H54 (cell line): ENCODE measurements around the gene PDE12.

Experiments
- DNase-seq: peaks from one replicate; pipeline ENCODE4 v3.0.0; 2011; ENCODE audit warnings: low spot score, mixed read lengths; ENCODE audit not compliant: insufficient read length
- FAIRE-seq: peaks from 3 replicates; lab custom pipeline; 2011; peaks lifted over from hg19 to GRCh38; lab: Jason Lieb, UNC
- POLR2A ChIP-seq: IDR thresholded peaks from 2 replicates; pipeline ENCODE4 v1.6.1; 2011; ENCODE audit warnings: low read depth, mild to moderate bottlenecking, low read length

The PDE12 gene

DNA sequence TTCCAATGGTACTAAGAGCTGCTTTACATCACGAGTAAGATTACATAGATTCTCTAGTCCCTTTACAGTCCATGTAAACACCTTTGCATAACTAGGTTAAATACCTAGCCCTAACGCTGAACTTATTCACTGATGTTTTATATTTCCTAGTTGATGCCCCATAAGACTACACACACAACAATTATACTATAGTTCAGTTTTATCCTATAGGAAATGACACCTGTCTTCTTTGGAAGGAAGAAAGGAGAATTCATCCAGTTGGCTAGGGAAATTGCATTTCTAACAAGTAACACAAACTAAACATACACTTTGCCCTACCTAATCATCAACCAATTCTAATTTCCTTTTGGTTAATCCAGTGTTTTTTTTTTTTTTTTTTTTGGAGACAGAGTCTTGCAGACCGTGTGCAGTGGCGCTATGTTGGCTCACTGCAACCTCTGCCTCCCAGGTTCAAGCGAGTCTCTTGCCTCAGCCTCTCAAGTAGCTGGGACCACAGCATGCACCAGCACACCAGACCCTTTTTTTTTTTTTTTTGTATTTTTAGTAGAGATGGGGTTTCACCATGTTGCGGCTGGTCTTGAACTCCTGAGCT, 13.9 kb downstream of the PDE12 start:
- FAIRE-seq (no peak), DNase-seq (no peak)
- TF ChIP-seq POLR2A, result no peak

DNA sequence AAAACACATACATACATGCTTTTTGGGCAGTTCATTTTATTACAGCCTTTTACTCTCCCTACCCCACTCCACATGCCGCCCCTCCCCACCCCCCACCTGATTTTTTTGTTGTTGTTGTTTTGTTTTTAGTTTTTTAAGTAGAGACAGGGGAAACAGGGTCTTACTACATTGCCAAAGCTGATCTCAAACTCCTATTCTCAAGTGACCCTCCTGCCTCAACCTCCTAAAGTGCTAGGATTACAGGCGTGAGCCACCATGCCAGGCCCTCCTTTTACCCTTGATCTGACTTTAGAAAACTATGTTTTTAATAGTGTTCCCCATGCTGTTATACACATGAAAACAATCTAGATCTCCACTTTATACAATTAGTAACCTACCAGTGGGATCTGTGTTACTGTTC, 14.8 kb downstream of the PDE12 start:
- TF ChIP-seq POLR2A, result no peak
- FAIRE-seq (no peak), DNase-seq (no peak)

DNA sequence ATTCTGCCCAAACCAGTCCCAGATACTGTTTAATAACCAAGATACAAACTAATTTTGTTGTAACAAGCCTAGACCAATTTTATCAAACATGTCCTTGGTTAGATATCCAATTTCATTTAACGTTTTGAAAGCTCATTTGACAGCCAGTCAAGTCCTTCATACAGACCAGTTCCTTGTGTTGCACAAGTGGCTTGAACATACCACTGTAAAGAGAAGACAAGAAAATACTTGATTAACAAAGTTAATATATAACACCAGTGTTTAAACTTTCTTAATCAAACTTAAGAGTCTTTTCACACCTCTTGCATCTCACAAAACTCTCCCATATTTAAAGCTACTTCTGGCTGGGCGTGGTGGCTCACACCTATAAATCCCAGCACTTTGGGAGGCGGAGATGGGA, 16.0 kb downstream of the PDE12 start:
- no peak for TF ChIP-seq POLR2A
- FAIRE-seq (peak; percentile 60), DNase-seq (no peak)

DNA sequence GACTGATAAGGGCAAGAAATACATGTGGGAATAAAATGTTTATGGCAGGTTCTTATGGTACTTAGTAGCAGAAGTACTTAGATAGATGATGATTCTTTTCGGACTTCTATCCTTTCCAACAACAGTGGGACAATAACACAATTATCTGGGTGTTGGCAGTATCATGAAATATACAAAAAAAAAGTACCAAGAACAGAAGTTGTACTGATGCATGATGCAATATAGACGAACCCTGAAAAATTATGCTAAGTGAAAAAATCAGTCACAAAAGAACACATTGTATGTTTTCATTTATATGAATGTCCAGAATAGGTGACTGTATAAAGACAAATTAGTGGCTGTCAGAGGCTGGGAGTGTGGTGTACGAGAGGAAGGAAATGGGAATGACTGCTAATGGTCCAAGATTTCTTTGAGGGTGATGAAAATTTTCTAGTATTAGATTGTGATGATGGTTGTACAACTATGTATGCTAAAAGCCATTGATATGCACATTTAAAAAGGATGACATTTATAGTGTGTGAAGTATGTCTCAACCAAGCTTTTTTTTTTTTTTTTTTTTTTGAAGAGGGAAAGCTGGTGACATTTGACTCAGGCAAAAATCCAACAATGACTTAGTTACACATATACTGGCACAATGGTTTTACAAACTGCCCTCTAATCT, 20.0 kb downstream of the PDE12 start:
- DNase-seq, result no peak
- FAIRE-seq, result peak; percentile 41
- no peak for TF ChIP-seq POLR2A

DNA sequence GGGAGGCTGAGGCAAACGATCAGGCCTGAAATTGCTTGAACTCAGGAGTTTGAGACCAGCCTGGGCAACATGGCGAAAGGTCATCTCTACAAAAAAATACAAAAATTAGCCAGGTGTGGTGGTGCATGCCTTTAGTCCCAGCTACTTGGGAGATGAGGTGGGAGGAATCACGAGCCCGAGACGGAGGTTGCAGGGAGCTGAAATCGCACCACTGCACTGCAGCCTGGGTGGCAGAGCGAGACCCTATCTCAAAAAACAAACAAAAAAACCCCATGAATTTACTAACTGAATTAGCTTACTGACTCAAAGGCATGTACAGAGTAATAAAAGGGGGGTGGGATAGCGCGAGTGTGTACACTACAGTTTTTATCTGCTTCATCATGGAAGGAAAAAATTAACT, 21.7 kb downstream of the PDE12 start:
- no peak for TF ChIP-seq POLR2A
- DNase-seq (no peak), FAIRE-seq (no peak)

DNA sequence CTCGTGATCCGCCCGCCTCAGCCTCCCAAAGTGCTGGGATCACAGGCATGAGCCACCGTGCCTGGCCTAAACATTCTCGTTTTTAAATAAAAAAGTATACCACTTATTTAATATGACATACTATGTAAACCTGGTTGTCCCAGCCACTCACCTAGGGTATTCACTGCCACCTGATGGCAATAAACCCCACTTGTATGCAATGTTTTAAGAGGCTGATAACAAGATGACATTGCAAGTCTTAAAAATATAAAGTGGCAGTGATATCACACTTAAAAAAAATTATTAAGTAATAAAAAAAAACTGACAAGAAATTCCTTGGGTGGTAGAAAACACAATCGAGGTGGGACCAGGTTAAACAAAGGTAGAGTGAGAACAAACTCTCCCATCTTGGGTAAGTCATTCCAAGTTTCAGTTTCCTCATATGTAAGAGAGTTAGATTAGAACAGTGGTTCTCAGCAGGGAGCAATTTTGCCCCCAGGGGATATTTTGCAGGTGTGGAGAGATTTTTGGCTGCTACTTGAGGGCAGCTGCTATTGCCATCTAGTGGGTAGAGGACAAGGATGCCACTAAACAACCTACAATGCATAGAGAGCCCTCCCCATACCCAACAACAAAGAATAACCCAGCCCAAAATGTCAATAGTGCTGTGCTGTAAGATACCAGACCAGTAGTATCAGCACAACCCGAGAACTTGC, 26.5 kb downstream of the PDE12 start:
- DNase-seq, result no peak
- no peak for TF ChIP-seq POLR2A
- no peak for FAIRE-seq

DNA sequence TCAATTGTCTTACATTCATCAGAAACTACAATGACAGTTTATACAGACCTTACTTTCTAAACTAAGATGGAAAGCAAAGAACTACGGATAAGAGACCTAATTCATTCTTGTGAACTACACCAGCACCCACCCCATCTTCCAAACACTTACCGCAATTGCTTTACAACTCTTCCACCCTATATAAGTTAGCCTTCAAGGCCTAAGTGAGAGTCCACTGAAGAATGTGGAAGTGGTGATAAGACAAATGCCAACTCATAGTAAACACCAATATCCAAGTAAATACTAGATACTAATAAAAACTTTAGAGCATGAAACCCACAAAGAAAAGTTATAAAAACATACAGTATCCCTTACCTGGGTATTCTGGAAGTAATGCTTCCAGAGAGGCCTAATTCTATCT, 27.5 kb downstream of the PDE12 start:
- no peak for TF ChIP-seq POLR2A
- DNase-seq (no peak), FAIRE-seq (no peak)

DNA sequence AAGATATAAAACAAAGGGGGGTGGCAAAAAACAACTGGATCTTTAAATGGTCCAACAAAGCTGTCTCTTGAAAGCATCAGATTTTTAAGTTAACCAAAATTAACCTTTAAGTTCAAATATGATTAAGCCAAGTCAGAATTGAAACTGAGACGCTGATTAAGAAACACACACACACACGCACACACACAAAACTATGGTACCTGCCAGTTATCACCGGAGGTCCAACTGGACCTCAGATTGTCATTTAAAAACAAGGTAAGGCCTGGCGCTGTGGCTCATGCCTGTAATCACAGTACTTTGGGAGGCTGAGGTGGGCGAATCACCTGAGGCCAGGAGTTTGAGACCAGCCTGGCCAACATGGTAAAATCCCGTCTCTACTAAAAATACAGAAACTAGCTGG, 30.7 kb downstream of the PDE12 start:
- DNase-seq, result no peak
- FAIRE-seq, result no peak
- no peak for TF ChIP-seq POLR2A

DNA sequence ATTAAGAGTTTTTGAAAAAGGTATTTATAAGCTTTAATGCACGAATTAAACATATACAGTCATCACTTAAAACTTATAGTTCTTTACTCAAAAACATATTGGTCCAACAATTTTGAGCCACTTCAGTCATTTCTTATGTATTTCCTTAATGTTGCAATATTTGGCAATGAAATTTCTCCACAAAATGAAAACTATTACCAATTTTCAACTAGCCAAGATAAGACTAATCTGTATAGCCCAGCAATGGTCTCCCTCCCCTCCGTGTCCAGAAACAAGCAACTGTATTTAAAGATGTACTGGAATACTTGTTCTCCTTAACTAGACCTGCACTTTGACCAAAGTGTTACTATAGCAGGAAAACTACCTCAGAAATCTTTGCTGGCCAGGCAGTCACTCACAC, 31.8 kb downstream of the PDE12 start:
- DNase-seq, result no peak
- FAIRE-seq, result peak; percentile 60
- no peak for TF ChIP-seq POLR2A

DNA sequence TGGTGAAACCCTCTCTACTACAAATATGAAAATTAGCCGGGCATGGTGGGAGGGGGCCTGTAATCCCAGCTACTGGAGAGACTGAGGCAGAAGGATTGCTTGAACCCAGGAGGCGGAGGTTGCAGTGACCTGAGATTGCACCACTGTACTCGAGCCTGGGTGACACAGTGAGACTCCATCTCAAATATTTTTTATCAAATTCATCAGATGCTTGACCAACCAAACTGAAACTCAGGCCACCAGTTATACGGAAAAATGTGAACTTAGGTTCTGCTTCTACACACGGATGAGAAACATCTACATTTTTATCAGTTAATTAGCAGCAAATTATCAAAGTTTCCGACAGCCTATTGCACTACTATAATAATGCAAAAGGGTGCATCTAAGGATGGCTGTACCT, 36.2 kb downstream of the PDE12 start:
- no peak for TF ChIP-seq POLR2A
- DNase-seq (no peak), FAIRE-seq (no peak)

DNA sequence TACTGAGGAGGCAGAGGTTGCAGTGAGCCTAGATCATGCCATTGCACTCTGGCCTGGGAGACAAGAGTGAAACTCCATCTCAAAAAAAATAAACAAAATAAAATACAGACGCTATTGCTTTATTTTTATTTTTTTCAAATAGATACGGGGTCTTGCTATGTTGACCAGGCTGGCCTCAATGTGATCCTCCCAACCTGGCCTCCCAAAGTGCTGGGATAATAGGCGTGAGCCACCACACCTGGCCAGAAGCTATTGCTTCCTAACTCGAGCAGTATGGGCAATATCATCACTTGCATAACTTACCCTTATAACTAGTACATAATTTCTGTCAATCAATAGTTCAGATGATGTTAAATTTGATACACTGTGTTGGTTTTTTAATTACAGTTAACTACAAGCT, 38.1 kb downstream of the PDE12 start:
- no peak for TF ChIP-seq POLR2A
- no peak for FAIRE-seq
- no peak for DNase-seq

DNA sequence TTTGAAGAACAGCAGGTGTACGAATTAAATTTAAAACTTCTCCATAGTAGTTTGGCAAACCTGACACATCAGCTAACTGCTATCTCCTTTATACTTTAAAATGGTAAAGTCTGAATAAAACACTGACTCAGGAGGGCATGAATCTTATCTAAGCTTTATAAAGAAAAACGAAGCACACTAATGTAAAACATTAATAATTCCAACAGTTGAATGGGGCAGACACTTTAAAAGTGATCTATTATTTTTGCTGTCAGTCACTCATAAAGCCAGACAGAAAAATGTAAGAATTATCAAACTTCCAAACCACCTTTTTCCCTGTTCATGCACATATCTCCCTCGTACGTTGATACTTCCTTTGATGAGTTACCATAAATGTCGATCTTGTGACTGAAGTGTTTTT, 38.5 kb downstream of the PDE12 start:
- no peak for TF ChIP-seq POLR2A

DNA sequence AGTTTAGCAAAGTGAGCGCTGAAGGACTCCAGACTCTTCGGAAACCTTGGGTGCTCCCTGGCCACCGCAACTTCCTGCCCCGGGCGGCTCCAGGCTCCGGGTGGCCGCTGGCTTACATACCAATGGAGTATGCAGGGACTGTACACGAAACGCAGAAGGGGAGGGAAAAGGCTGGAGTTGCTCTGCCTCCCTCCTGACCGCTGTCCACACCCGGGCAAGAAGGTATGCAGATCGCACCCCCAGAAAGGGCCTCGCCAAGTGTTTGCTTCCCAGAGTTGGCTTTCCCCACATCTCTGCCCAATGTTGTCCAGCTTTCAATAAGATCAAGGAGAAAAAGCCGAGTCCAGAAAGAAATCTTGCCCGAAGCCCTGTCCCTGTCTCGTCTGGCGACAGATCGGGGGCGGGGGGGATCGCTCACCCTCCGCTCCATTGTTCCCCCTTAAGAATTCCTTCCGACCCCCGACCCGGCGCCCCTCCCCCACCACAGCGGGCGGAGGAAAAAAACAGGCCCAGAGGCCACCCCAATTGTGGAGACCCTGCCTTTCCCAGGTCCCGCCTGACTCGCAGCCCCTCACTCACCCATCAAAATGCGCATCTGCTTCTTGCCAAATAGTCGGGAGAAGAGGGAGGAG, 40.5 kb downstream of the PDE12 start:
- peak; percentile 62 for DNase-seq
- peak; percentile 61 for FAIRE-seq
- TF ChIP-seq POLR2A, result peak; percentile 69

More for the DNA sequence above, 38.5 kb downstream of the PDE12 start:
- DNase-seq (no peak), FAIRE-seq (no peak)
